SIG-M5 treated with dmso at 0.1 percent for 504 hours (cell line): ENCODE results near the gene SMIM35.
A peak's percentile ranks its signal among the peaks of the same experiment; 100 is the strongest.

Source experiments
- DNase-seq: peaks from one replicate; lab custom pipeline; 2025; ENCODE audit not compliant: unreplicated experiment; lab: John Stamatoyannopoulos, UW

SMIM35 gene

GRCh38 chr11:118086913-118087768 is at the start of gene SMIM35:
TSS of gene SMIM35 (minus strand) at chr11:118086963. CDS start at chr11:118086757, 206 bp downstream.
- no peak for DNase-seq

DNA sequence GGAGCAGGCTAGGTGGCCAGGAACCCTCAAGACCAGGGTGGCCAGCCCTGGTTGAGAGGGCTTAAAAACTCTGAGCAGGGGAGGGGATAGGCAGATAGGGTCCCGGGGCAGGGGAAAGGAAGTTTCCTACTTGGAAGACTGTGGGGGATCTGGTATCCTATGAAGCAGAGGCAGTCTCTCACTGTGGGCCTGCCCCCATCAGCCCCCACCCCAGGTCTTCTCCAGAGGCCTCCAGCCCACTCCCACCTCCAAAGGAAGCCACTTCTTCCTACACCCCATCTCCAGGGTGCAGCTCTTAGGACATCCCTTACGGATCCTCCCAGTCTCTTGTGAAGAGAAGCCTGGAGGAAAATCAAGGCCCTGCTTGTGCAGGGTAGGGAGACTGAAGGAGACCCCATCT is 49.6 kb upstream of the SMIM35 start:
- no peak for DNase-seq

- DNase-seq: no peak
These were observed 49.0 kb upstream of the SMIM35 start for GRCh38 chr11:118135796-118136165.

DNA sequence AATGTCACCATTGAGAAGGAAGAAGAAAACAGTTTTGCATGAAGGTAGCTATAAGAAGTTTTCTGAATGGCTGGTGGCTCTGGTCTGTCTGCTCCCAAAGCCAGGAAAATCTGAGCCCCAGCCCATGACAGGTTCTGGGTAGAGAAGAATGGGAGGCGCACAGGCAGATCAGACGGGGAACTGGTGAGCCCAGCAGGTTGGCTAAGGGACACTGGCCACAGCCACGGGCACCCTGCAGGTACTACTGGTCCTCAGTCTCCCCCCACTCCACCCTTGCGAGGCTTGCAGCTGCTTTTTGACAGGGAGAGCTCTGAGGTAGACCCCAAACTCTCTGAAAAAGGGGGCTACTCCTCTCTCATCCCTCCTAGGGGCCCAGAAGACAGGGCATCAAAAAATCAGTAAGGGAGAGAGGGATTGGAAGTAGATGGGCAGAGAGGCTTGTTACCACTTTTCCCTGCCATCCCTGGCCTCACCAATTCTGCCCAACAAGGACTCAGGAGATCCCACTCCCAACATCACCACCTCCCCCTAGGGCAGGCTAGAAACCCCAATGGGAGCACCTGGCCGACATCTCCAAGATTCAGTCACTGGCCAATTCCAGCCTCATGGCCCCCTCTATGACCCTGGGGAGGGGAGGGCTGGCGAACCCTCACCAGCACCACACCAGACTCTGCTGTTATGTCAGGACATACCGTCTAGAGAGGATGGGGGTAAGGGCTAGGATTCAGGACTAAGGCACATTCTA is 48.5 kb upstream of the SMIM35 start:
- DNase-seq: no peak

DNA sequence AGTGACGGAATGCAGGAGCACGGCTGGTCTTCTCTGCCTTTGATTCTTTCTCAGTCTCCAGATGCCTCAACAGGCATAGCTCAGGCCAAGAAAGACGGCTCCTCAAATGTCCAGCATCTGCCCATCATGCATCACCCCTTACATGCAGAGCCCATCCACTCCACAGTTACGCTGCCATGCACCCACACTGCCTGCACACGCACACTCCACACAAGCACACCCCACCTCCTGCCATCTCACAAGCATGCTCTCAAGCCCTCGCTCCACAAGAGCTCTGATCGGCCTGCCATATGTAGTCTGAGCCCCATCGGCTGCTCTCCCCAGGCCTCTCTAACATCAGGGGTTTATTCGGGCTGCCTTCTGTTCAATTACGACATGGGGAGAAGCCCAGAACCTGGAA is 47.1 kb upstream of the SMIM35 start:
- DNase-seq: no peak

DNA sequence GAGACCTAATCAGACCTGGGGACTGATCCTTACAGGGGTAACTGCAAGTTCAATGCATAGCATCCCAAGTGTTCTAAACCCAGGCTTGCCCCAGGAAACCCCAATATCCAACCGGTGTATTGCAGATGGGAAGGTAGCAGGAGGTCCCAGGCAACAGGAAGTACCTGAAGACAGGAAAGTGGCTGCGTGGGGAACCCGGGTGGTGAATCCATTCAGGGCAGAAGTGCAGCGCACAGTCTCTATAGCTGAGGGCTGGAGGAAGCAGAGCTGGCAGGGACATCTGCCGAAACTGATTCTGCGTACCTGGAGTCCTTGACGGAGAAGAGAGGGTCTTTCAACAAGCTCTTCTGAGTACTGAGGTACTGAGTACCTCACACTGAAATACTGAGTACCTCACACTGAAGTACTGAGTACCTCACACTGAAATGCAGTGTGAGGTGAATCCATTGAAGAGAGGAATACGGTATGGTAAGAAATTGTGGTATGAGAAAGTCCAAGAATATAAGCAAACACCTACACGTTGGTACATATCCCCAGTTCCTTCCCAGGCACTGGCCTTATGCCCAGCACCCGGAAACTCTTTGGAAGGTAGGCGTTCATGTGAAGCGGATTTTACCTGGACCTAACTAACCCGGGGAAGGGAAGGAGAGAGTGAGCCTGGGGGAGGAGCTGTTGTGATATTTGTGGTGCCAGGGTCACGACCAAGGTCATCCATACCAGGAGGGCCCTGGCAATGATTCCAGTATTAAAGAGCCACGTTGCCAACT is 45.8 kb upstream of the SMIM35 start:
- no peak for DNase-seq

DNA sequence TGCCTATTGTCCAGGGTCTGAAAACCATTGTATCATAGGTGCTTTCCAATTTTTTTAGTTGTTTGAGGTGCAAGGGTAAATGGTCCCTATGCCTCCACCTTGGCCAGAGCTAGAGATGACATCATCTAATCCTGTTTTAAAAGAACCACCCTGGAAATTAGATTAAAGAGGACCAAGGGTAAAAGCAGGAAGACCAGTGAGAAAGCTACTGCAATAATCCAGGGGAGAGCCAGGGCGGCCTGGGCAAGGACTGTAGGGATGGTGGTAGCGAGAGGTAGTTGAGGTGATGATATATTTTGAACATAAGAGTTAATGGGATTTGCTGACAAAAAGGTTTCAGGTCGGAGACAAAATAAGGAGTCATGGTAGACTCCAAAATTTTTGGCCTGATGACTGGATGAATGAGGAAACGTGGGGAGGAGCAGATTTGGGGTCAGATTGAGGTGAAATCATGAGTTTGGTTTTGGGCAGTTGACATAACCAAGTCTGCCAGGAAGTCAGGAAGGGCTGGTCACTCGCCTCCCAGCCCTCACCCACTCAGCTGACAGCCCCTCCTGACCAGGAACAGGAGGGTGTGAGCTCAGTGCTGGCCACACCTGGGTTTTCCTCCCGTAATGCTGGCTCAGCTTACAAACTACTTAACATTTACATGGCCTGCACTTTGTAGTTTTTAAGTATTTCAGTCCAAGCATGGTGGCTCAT is 42.9 kb upstream of the SMIM35 start:
- no peak for DNase-seq

DNA sequence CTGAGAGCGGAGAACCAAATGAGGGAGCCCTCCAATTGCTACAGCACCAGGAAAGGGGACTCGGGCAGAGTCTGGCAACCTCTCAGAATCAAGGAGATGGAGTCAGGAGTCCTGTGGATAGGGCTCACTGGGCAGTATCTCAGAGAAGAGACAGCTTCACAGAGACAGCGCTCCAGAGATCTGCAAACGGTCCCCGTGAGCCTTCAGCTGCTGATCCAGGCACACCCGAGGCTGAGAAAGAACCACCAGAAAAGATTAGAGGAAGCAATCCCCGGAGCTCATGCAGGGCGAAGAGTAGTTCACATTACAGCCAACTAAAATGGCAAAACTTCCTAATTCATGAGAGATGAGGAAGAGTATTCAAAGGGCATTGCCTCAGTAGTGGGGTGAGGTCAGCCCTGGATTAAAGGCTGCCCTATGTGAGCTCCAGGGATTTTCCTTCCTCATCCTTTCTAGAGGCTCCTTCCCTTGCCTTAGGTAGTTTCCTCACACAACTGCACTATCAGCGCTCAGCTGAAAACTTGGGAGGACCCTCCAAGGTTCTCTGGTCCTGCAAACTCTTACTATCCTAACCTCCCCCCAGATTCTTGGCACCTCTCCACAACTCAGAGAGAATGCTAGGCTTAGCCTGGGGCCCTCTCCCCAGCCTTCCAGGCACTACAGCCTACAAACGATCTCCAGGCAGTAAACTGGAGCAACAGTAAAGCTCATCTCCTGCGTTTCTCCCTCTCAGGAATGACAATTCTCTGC is 42.1 kb upstream of the SMIM35 start:
- DNase-seq: peak; percentile 24

DNA sequence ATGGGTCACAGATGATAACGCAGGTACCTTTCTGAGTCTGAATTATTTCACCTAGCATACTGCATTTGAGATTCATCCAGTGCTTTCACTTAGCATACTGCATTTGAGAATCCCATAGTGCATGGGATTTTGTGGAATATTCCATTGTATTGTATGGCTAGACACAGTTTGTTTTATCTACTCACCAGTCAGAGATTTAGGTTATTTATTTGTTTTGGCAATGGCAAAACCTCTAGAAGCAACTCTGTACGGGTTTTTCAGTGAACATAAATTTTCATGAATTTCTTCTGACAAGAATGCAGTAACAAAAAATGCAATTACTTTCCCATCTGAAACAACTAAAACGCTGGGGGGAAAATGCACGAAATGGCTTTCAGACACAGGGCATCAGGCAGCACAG is 41.5 kb upstream of the SMIM35 start:
- DNase-seq: no peak

DNA sequence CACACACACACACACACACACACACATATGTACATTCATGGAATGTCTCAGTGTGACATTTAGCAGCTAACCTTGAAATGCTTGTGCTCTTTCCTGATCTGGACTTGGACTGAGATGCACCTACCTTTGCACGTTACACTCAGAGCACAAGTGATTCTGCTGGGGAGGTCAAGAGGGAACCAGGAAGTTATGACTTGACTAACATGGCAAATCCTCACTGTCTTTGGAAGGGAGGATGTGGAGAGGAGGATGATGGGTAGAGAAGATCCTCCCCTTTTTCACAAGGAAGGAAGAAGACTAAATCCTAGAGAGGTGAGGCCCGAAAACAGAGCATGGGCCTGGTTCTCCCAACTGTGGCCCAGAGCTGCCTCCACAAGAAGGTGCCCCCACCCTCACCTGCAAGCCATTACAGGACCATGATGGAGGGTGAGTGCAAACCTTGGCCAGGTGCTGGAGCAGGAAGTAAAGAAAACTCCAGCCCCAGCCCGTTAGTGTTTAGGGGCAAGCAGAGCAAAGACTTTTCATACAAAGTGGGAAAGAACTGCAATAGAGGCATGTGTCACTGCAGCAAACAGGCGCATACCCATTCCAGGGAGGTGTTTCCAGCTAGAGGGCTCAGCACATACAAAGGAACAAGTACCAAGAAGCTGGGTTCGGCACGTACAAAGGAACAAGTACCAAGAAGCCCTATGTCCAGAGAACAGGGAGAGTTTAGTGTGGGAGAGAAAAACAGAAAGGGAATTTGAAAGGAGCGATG is 39.5 kb upstream of the SMIM35 start:
- no peak for DNase-seq

GRCh38 chr11:118124929-118125535 is 38.3 kb upstream of the SMIM35 start:
- DNase-seq: no peak

DNA sequence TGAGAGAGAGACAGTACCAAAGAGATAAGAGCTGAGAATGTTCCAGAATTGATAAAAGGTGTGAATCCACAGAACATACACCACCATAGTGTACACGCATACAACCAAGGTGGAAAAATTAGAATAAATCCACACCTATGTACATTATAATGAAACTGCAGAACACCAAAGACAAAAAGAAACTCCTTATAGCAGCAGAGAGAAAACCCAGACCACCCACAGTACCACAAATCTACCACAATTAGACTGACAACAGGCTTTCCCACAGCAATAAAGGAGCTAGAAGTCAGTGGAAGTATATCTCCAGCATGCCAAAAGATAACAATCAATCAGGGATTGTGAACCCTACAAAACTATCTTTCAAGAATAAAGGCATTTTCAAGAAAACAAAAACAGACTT is 34.0 kb upstream of the SMIM35 start:
- no peak for DNase-seq

DNA sequence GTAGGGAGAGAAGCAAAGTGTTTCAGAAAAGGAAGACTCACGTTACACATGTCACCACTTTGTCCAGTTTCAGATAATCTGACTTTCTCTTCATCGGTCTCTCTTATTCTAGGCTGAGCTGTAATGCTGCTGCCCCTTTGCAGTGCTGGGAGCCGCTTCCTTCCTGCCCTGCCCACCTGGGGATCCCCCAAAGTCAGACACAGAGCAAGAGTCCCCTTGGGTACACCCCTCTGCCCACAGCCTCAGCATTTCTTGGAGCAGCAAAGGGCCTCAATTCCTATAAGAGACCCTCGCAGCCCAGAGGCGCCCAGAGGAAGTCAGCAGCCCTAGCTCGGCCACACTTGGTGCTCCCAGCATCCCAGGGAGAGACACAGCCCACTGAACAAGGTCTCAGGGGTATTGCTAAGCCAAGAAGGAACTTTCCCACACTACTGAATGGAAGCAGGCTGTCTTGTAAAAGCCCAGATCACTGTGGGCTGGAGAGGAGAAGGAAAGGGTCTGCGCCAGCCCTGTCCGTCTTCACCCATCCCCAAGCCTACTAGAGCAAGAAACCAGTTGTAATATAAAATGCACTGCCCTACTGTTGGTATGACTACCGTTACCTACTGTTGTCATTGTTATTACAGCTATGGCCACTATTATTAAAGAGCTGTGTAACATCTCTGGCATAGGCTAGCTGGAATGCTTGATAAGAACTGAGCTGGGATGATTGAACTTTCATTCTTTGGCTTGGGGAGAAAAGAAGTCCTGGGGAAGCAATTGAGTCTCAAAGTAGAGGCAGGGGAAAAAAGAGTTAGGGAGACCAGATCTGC is 31.2 kb upstream of the SMIM35 start:
- DNase-seq: no peak

DNA sequence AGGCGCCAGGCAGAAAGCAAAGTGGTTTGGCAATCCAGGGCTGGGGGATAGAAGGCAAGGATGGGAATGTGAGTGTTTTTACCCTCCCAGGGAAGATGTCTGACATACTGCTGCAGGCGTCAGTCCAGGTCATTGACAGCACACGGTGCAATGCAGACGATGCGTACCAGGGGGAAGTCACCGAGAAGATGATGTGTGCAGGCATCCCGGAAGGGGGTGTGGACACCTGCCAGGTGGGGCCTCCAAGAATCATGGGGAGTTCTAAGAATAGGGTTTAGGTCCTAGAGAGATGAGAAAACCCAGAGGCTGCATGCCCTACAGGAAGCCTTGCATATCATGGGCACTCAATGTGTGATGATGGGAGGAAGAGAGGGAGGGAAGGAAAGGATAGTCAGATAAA is 28.3 kb upstream of the SMIM35 start:
- no peak for DNase-seq

- DNase-seq: no peak
These were observed 27.5 kb upstream of the SMIM35 start for GRCh38 chr11:118114266-118114665.

DNA sequence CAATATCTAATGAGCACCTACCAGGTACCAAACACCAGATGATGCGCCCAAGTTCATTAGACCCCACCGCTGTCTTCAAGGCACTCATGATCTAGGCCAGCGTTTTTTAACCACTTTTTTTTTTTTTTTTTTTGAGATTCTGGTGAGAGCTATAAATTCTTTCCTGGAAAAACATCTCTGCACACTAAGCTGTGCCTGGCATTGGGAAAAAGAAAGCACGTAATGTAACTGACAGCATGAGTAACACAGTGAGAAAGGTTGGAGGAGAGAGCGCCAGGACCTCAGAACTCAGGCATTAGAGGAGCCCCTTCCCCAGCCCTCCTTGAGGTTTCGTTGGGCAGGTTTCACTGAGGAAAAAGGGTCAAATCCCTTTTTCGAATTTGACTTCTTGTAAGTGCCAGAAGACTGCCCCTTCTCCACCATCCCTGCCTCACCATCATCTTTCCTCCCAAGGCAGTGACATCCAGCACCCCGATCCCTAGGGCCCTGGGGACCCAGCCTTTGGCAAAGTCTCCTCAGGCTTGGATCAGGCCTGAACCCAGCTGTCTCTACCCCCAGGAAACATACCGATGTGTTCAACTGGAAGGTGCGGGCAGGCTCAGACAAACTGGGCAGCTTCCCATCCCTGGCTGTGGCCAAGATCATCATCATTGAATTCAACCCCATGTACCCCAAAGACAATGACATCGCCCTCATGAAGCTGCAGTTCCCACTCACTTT is 26.1 kb upstream of the SMIM35 start:
- DNase-seq: no peak

GRCh38 chr11:118111744-118112035 is 24.9 kb upstream of the SMIM35 start:
- no peak for DNase-seq
